ENCODE results near the gene ASTE1.

- TF ChIP-seq CTCF (IDR thresholded peaks at IDR 0.05) (no peak), POLR2A (IDR thresholded peaks at IDR 0.05) (no peak)
Observed at GRCh38 chr3:131038326-131038725, 11.7 kb upstream of the ASTE1 start.

Measured in thyroid gland (tissue), 4 donors.